ENCODE results near the gene NKX6-2.

Gene NKX6-2

GRCh38 chr10:132742837-132743194, 43.1 kb downstream of the NKX6-2 start:
- TF ChIP-seq CTCF (IDR thresholded peaks at IDR 0.05) = no peak
- DNase-seq (ENCODE audit: low spot score) = no peak
- H3K27ac ChIP-seq = no peak overlapping the region
- H3K4me3 ChIP-seq = no peak overlapping the region

- H3K27ac ChIP-seq = no peak overlapping the region
- DNase-seq (ENCODE audit: low spot score) = no peak
- H3K4me3 ChIP-seq = no peak overlapping the region
- TF ChIP-seq CTCF (IDR thresholded peaks at IDR 0.05) = no peak
Measured at GRCh38 chr10:132742167-132742836, 43.6 kb downstream of the NKX6-2 start.

GRCh38 chr10:132740588-132740987, 45.4 kb downstream of the NKX6-2 start:
- H3K4me3 ChIP-seq = no peak overlapping the region
- TF ChIP-seq CTCF (IDR thresholded peaks at IDR 0.05) = no peak
- DNase-seq (ENCODE audit: low spot score) = no peak
- H3K27ac ChIP-seq = no peak overlapping the region

- TF ChIP-seq CTCF (IDR thresholded peaks at IDR 0.05) = no peak
- peak overlapping the region in 1 of 2 donors; percentile 45 for H3K27ac ChIP-seq
- no peak overlapping the region for H3K4me3 ChIP-seq
Measured at GRCh38 chr10:132739225-132739613, 46.7 kb downstream of the NKX6-2 start.

GRCh38 chr10:132738454-132739224, 47.3 kb downstream of the NKX6-2 start:
- Histone ChIP-seq H3K27ac (peak overlapping the region in 1 of 2 donors; percentile 45), H3K4me3 (no peak overlapping the region)
- TF ChIP-seq CTCF (IDR thresholded peaks at IDR 0.05) = no peak
- DNase-seq (ENCODE audit: low spot score) = no peak

More at GRCh38 chr10:132739225-132739613, 46.7 kb downstream of the NKX6-2 start:
- no peak for DNase-seq (ENCODE audit: low spot score)

- H3K4me3 ChIP-seq = no peak overlapping the region
- TF ChIP-seq CTCF (IDR thresholded peaks at IDR 0.05) = no peak
- DNase-seq (ENCODE audit: low spot score) = no peak
- no peak overlapping the region for H3K27ac ChIP-seq
Measured at GRCh38 chr10:132737390-132738048, 48.4 kb downstream of the NKX6-2 start.

Measured in coronary artery (tissue), 2 donors.